ENCODE data around the gene LSM11.
A peak's percentile ranks its signal among the peaks of the same experiment; 100 is the strongest.
"Not testable (repeated sequence)": the region's sequence is repeated elsewhere in the genome, so short reads cannot be mapped to it uniquely, and the experiment has no call there.

LSM11 gene

GRCh38 chr5:157743163-157744050, at the start of gene LSM11:
Gene LSM11, plus strand, starts transcription at chr5:157743712. Its CDS starts 39 bp downstream, at chr5:157743751.
- DNase-seq: peak; percentile 90 to 92

DNA sequence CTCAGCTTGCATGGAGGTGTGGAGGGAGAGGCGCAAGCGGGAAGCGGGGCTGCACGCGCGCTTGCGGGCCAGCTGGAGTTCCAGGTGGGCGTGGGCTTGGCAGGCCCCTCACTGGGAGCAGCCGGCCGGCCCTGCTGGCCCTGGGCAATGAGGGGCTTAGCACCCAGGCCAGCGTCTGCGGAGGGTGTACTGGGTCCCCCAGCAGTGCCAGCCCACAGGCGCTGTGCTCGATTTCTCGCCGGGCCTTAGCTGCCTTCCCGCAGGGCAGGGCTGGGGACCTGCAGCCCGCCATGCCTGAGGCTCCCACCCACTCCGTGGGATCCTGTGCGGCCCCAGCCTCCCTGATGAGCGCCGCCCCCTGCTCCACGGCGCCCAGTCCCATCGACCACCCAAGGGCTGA, 49.7 kb upstream of the LSM11 start:
- DNase-seq: not testable (repeated sequence)

DNA sequence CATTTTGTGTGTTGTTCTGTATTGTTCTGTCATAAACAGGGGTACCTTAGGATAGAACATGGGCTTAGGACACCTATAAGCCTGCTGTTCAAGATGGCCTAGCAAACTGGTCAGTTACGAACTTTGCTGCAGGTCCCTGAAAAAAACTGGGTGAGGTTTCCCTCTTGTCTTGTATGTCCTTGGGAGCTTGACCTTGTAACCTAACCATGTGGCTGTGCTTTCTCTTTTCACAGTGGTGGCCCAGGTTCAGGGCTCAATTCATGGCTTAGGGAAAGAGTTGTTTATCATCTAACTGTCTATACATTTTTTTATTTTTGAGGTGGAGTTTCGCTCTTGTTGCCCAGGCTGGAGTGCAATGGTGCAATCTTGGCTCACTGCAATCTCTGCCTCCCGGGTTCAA, 47.4 kb upstream of the LSM11 start:
- DNase-seq: not testable (repeated sequence)

GRCh38 chr5:157698674-157699073, 44.8 kb upstream of the LSM11 start:
- DNase-seq: not testable (repeated sequence)

DNA sequence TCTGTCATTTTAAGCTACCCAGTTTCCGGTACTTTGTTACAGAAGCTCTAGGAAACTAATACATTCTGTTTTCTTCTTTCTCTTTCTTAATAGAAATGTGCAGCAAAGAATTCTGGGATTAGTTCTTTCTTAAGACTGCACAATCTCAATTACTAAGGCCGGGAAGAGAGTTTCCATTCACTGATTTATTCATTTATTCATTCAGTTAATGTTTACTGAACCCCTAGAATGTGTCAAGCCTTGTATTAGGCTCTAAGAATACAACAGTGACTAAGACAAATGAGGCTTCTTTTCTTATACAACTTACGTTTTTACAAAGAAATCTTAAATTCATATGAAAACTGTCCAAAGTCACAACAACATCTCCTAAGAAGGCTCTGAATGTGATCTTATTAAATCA, 39.8 kb upstream of the LSM11 start:
- DNase-seq: no peak

- no peak for DNase-seq
These were observed 34.6 kb upstream of the LSM11 start for GRCh38 chr5:157708866-157709265.

GRCh38 chr5:157709346-157709745, 34.2 kb upstream of the LSM11 start:
- DNase-seq: no peak

DNA sequence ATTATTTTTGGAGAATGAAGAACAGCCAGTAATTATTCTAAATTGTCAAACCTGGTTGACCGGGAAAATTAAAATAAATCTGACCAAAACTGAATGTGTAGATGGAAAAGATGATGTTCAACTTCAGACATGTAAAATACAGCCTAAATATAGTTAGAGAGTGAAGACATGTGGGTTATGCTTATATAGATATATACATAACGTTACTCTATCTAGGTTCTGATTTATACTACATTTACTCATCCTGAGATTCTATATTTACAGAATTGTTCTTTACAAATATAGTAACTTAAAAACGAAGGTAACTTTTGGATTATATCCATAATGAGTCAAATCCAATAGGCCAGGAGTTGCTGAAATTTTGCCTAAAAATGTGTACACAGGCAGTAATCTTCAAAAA, 33.1 kb upstream of the LSM11 start:
- DNase-seq: no peak

DNA sequence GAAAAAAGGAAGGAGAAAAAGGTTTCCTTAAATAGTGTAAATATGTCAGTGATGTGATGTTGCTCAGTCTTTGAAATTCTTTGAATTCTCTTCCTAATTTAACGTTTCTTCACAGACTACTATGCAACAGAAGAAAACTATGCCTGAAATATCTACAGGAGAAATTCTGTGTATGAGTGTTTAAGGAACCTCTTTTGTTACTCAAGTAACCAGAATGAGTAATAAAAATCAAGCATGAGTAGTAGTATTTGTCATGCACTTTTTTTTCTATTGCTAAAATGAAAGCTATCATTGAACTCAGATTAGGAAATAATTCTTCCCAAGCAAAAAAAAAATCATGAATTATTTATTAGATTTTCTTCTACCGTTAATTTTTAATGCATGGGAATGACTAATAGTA, 32.6 kb upstream of the LSM11 start:
- DNase-seq: no peak

- DNase-seq: no peak
These were observed 29.5 kb upstream of the LSM11 start for GRCh38 chr5:157713830-157714595.

DNA sequence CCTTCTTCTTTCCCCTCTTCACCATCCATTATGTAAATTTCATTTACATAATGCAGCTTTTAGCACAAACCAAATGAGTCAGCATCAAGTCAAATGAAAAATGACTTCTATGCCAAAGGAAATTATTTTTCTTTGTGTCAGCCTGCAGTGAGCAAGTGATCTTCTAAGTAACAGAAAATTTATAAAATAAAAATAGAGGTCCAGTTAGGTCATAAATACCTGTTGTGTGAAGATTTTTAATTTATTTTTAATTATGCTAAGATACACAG, 29.0 kb upstream of the LSM11 start:
- no peak for DNase-seq

GRCh38 chr5:157718519-157718918, 25.0 kb upstream of the LSM11 start:
- DNase-seq: peak; percentile 17 to 67

DNA sequence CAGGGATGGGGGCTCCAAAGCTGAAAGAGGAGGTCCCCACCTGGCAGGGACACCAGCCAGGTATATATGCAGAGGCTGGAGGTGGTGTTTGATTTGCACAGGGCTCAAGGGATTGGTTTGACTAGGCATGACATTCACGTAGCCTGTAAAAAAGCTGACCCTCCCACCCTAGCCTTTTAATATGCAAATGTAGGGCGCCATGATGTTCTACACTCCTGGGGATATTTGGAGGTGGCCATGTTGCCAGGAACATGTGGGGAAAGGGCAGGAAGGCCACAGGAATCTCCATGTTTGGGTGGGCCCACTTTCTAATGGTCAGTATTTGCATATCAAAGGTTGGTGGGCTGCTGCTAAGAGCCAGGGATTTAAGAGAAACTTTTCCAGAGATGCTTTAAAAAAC, 24.3 kb upstream of the LSM11 start:
- no peak for DNase-seq

- no peak for DNase-seq
These were observed 22.4 kb upstream of the LSM11 start for GRCh38 chr5:157721159-157721558.

- DNase-seq: not testable (repeated sequence)
These were observed 20.6 kb upstream of the LSM11 start for GRCh38 chr5:157722895-157723294.

- DNase-seq: not testable (repeated sequence)
These were observed 16.9 kb upstream of the LSM11 start for GRCh38 chr5:157726607-157727006.

GRCh38 chr5:157727858-157728257, 15.7 kb upstream of the LSM11 start:
- not testable (repeated sequence) for DNase-seq

DNA sequence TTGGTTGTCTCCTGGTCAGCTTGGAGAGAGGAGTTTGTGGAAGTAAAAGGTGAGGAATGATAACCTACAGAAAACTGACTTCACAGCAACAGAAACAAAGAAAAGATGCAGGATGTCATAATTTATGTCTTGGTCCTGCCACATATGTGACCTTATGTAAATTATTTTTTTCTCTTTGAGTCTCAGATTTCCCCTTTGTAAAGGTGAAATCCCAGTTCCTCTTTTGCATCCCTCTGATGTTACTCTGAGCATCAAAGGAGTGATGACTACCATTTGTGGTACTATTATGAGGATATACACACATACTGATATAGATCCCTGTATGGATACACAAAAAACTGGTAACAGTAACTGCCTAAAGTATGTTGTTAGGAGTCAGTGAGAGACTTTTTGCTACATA, 13.7 kb upstream of the LSM11 start:
- no peak for DNase-seq

- no peak for DNase-seq
These were observed 12.6 kb upstream of the LSM11 start for GRCh38 chr5:157730900-157731271.

DNA sequence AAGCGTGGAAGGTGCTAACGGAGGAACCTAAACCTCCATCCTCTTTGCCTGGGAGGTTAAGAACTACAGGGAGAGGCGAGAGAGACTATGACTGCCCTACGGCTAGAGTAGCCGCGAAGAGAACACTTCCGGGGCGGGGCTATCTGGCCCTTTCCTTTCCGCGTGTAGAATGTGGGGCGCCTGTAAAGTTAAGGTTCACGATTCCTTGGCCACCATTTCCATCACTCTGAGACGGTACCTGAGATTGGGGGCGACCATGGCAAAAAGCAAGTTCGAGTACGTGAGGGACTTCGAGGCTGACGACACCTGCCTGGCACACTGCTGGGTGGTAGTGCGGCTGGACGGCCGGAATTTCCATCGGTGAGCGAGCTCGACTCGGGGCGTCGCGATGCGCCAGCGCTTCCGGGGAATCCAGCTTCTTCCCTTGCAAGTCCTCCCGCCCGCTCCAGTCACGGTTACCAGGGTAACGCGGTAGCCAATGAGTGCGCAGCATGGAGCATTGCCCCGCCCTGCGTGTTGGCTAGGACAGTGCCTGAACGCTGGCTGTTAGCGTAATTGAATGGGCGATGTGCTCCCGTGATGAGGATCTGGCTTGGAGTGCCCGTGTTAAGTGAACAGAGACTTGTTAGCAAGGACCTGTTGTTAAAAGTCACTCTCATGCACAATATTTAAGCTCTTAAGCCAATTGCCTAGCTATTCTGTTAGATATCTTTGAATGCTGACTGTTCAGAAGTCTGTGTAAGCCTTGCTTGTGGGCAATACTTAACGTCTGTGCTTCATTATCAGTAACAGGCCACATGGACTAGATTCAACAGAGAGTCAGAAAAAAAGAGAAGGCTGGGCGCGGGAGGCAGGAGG, 12.0 kb upstream of the LSM11 start, which contains the start of gene THG1L:
Gene THG1L, plus strand, starts transcription at position 149 of the 858 bp plus-strand sequence. Its CDS starts 21 bp downstream, at position 170.
- peak; percentile 97 to 98 for DNase-seq

DNA sequence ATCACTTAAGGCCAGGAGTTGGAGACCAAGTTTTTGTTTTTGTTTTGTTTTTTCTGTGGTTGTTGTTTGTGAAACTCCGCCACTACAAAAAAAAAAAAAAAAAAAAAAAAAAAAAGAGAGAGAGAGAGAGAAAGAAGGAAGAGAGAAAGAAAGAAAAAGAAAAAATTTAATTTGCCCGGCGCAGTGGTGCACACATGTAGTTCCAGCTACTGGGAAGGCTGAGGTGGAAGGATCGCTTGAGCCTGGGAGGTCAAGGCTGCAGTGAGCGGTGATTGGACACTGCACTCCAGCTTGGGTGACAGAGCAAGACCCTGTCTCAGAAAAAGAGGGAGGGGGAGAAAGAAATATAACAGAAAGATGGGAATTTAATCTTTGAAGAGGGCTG, 11.4 kb upstream of the LSM11 start:
- no peak for DNase-seq

GRCh38 chr5:157732596-157733262, 10.8 kb upstream of the LSM11 start:
- no peak for DNase-seq

GRCh38 chr5:157734436-157734835, 9.1 kb upstream of the LSM11 start:
- DNase-seq: no peak

Measured in CD4-positive, alpha-beta T cell treated with Interleukin-4 for 1 hour (primary cell).